ENCODE measurements around the gene SLC13A5. TPM values are rescaled to one million over a fixed set of nuclear protein-coding genes. Genes with fewer than 3 reads are reported as not detected.

Gene SLC13A5
- total RNA-seq, 4 donors from 2014 or later: 0.29 to 2.3 (median 1.3) TPM

DNA sequence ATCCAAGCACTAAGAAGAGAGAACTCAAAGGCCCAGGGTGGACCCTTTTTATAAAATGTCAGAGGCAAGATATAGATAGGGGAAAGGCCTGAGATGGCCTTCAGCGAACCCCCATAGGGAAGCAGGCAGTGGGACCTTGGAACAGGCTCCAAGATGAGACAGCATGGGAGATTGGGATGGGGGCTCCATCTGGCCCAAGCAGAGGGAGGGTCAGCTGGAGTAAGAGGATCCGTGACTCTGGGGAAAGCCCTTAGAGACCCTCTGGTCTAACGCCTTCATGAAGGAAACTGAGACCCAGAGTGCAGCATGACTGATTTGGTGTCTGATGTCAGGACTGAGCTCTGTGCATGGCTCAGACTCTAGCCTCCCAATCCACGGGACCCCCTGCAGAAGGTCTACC, 30.8 kb downstream of the SLC13A5 start:
- H3K36me3 ChIP-seq: no peaks in the 10 kb centered on the region
- H3K4me3 ChIP-seq: no peak overlapping the region
- no peak overlapping the region for H3K27ac ChIP-seq
- H3K9me3 ChIP-seq: no peaks in the 10 kb centered on the region
- intact Hi-C loops (cut with DNase I): no loop called here
- no peak for TF ChIP-seq POLR2A (IDR thresholded peaks at IDR 0.05)
- TF ChIP-seq, protein P1, sequence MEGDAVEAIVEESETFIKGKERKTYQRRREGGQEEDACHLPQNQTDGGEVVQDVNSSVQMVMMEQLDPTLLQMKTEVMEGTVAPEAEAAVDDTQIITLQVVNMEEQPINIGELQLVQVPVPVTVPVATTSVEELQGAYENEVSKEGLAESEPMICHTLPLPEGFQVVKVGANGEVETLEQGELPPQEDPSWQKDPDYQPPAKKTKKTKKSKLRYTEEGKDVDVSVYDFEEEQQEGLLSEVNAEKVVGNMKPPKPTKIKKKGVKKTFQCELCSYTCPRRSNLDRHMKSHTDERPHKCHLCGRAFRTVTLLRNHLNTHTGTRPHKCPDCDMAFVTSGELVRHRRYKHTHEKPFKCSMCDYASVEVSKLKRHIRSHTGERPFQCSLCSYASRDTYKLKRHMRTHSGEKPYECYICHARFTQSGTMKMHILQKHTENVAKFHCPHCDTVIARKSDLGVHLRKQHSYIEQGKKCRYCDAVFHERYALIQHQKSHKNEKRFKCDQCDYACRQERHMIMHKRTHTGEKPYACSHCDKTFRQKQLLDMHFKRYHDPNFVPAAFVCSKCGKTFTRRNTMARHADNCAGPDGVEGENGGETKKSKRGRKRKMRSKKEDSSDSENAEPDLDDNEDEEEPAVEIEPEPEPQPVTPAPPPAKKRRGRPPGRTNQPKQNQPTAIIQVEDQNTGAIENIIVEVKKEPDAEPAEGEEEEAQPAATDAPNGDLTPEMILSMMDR (IDR thresholded peaks at IDR 0.05): no peak
- peaks cover 0 to 39% (median 0%) of the 10 kb centered on the region in 4 donors for H3K27me3 ChIP-seq
- WGBS, 2 donors: 86 to 91% methylated on average over 4 of the region's 4 CpGs
- no peak for DNase-seq
- peaks cover 0 to 25% (median 0%) of the 10 kb centered on the region in 3 donors for H3K4me1 ChIP-seq

DNA sequence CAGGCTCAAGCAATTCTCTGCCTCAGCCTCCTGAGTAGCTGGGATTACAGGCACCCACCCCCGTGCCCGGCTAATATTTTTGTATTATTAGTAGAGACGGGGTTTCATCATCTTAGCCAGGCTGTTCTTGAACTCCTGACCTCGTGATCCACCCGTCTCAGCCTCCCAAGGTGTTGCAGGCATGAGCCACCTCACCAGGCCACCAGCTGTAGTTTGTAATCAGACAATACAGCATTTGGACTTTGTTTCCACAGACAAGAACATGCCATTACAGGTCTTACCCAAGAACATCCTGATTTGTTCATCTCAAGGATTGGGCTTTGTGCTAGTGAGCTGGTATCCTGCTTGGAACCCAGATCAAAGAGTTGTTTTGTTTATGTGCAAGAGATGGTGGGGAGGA, 31.5 kb downstream of the SLC13A5 start:
- DNase-seq: no peak
- Histone ChIP-seq H3K36me3 (no peaks in the 10 kb centered on the region), H3K4me1 (peaks cover 0 to 28% (median 0%) of the 10 kb centered on the region in 3 donors), H3K9me3 (no peaks in the 10 kb centered on the region), H3K27me3 (peaks cover 0 to 46% (median 0%) of the 10 kb centered on the region in 4 donors), H3K4me3 (no peak overlapping the region), H3K27ac (no peak overlapping the region)
- TF ChIP-seq, protein P1 (IDR thresholded peaks at IDR 0.05): no peak
- TF ChIP-seq POLR2A (IDR thresholded peaks at IDR 0.05): no peak
- intact Hi-C loops (cut with DNase I): no loop called here
- WGBS, 2 donors: 46 to 61% methylated on average over 5 of the region's 5 CpGs

DNA sequence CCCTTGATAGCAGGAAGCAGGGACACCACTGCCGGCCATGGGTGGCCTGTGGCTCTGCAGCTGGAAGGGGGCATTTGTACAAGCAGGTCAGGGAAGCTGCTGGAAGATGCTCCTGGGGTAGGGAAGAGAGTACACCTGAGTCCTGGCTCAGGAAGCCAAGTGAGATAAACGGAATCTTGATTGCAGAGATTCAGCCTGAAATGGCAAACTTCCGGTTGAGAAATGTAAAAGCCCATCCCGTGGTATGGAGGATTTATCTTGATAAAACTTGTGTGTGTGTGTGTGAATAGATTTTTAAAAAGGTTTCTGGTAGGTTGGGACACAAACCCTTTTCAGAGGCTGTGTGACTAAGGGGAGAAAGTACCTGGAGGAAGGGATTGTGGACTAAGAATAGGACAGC, 32.0 kb downstream of the SLC13A5 start:
- DNase-seq: no peak
- WGBS, 2 donors: 52 to 55% methylated on average over 4 of the region's 4 CpGs
- intact Hi-C loops (cut with DNase I): no loop called here
- H3K36me3 ChIP-seq: no peaks in the 10 kb centered on the region
- no peak for TF ChIP-seq POLR2A (IDR thresholded peaks at IDR 0.05)
- TF ChIP-seq, protein P1 (IDR thresholded peaks at IDR 0.05): no peak
- peaks cover 0 to 49% (median 0%) of the 10 kb centered on the region in 4 donors for H3K27me3 ChIP-seq
- H3K27ac ChIP-seq: no peak overlapping the region
- no peaks in the 10 kb centered on the region for H3K9me3 ChIP-seq
- H3K4me1 ChIP-seq: peaks cover 0 to 28% (median 0%) of the 10 kb centered on the region in 3 donors
- H3K4me3 ChIP-seq: no peak overlapping the region

- peaks cover 0 to 35% (median 0%) of the 10 kb centered on the region in 3 donors for H3K4me1 ChIP-seq
- TF ChIP-seq, protein P1 (IDR thresholded peaks at IDR 0.05): no peak
- TF ChIP-seq POLR2A (IDR thresholded peaks at IDR 0.05): no peak
- H3K36me3 ChIP-seq: no peaks in the 10 kb centered on the region
- peak overlapping the region in 1 of 4 donors; percentile 29 for H3K27ac ChIP-seq
- no peak for DNase-seq
- H3K27me3 ChIP-seq: peaks cover 0 to 38% (median 0%) of the 10 kb centered on the region in 4 donors
- 23 to 56% methylated on average over 6 of the region's 6 CpGs for WGBS, 2 donors
- H3K9me3 ChIP-seq: no peaks in the 10 kb centered on the region
- H3K4me3 ChIP-seq: no peak overlapping the region
- intact Hi-C loops (cut with DNase I): no loop called here
Observed at GRCh38 chr17:6679241-6679640, 33.9 kb downstream of the SLC13A5 start.

- peaks cover 0 to 35% (median 0%) of the 10 kb centered on the region in 3 donors for H3K4me1 ChIP-seq
- 77% methylated on average over 3 of the region's 7 CpGs; no CpG with 5 or more reads in 1 of the 2 donors for WGBS, 2 donors
- H3K27ac ChIP-seq: no peak overlapping the region
- no peak overlapping the region for H3K4me3 ChIP-seq
- no peaks in the 10 kb centered on the region for H3K36me3 ChIP-seq
- no peaks in the 10 kb centered on the region for H3K9me3 ChIP-seq
- H3K27me3 ChIP-seq: peaks cover 0 to 33% (median 0%) of the 10 kb centered on the region in 4 donors
- no peak for DNase-seq
- TF ChIP-seq, protein P1 (IDR thresholded peaks at IDR 0.05): no peak
- no peak for TF ChIP-seq POLR2A (IDR thresholded peaks at IDR 0.05)
- intact Hi-C loops (cut with DNase I): no loop called here
Observed at GRCh38 chr17:6677946-6678345, 35.2 kb downstream of the SLC13A5 start.
